ENCODE results near the gene KLF16. TPM values are rescaled to one million over a fixed set of nuclear protein-coding genes. Genes with fewer than 3 reads are reported as not detected.

The KLF16 gene
- total RNA-seq, 1 donor from 2014 or later = 26.3 TPM

DNA sequence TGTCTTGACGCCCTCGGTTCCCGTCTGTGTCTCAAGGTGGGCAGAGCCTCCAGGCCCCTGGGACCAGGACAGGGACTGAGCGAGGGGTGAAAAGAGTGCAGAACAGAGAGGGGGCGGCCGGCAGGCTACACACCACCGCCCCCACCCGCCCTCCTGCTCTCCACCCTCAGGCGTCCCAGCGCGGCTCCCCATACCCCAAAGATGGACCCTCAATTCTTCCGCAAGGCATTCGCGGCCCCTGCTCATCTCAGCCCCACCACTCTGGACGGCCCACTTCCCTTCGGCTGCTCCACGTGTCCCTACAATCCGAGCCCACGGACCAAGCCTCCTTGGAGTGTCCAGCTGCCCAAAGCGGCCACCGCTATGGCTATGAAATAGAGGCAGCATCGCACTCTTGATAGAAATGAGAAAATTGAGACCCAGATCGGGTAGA lies 1.8 kb downstream of the KLF16 start:
- Mint-ChIP-seq H3K4me3 (ENCODE audit: unreplicated experiment) (peak overlapping the region; percentile 90), H3K4me1 (ENCODE audit: unreplicated experiment) (peaks cover 46% of the 10 kb centered on the region), H3K9me3 (ENCODE audit: unreplicated experiment) (no peaks in the 10 kb centered on the region), H3K27me3 (ENCODE audit: unreplicated experiment) (no peaks in the 10 kb centered on the region), H3K36me3 (ENCODE audit: unreplicated experiment) (no peaks in the 10 kb centered on the region), H3K27ac (ENCODE audit: unreplicated experiment) (peak overlapping the region; percentile 86)
- TF ChIP-seq, protein P1, sequence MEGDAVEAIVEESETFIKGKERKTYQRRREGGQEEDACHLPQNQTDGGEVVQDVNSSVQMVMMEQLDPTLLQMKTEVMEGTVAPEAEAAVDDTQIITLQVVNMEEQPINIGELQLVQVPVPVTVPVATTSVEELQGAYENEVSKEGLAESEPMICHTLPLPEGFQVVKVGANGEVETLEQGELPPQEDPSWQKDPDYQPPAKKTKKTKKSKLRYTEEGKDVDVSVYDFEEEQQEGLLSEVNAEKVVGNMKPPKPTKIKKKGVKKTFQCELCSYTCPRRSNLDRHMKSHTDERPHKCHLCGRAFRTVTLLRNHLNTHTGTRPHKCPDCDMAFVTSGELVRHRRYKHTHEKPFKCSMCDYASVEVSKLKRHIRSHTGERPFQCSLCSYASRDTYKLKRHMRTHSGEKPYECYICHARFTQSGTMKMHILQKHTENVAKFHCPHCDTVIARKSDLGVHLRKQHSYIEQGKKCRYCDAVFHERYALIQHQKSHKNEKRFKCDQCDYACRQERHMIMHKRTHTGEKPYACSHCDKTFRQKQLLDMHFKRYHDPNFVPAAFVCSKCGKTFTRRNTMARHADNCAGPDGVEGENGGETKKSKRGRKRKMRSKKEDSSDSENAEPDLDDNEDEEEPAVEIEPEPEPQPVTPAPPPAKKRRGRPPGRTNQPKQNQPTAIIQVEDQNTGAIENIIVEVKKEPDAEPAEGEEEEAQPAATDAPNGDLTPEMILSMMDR (IDR thresholded peaks at IDR 0.05) = no peak
- DNase-seq (ENCODE audit: extremely low spot score, unreplicated experiment) = no peak

DNA sequence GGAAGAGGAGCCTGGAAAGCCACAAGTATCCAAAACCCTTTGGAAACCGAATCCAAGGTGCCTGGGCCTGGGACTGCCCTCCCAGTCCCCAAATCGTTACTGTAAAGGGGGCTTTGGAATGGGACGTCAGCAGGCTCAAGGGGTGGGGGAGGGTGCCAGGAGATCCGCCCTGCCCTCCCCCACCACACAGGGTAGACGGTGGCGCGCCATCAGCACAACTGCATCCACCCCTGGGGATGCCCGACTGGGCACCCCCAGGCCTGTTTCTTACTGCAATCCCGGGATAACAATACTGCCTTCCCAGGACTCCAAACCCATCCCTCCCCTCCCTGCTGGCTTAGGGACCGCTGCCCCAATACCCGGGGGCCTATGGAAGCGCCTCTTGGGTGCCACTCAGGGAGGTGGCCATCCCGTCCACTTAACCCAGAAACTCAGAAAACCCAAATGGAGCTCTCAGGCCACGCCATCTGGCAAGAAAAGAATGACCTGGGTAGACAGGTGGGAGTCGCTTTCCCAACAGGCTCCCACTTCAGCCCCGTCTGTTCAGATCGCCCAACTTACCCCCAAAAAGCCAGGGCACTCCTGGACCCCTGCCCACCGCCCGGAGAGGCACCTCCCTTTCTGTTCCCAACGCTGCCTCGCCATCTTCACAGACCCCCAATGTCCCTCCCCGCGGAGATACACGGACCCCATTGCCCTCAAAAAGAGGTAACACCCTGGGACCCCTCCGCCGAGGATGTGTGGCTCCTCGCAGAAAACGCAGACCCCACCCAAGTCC lies 2.4 kb downstream of the KLF16 start:
- Mint-ChIP-seq H3K27ac (ENCODE audit: unreplicated experiment) (peak overlapping the region; percentile 86), H3K4me1 (ENCODE audit: unreplicated experiment) (peaks cover 52% of the 10 kb centered on the region), H3K36me3 (ENCODE audit: unreplicated experiment) (no peaks in the 10 kb centered on the region), H3K9me3 (ENCODE audit: unreplicated experiment) (no peaks in the 10 kb centered on the region), H3K27me3 (ENCODE audit: unreplicated experiment) (no peaks in the 10 kb centered on the region), H3K4me3 (ENCODE audit: unreplicated experiment) (peak overlapping the region; percentile 90)
- TF ChIP-seq, protein P1 (IDR thresholded peaks at IDR 0.05) = no peak
- DNase-seq (ENCODE audit: extremely low spot score, unreplicated experiment) = no peak

DNA sequence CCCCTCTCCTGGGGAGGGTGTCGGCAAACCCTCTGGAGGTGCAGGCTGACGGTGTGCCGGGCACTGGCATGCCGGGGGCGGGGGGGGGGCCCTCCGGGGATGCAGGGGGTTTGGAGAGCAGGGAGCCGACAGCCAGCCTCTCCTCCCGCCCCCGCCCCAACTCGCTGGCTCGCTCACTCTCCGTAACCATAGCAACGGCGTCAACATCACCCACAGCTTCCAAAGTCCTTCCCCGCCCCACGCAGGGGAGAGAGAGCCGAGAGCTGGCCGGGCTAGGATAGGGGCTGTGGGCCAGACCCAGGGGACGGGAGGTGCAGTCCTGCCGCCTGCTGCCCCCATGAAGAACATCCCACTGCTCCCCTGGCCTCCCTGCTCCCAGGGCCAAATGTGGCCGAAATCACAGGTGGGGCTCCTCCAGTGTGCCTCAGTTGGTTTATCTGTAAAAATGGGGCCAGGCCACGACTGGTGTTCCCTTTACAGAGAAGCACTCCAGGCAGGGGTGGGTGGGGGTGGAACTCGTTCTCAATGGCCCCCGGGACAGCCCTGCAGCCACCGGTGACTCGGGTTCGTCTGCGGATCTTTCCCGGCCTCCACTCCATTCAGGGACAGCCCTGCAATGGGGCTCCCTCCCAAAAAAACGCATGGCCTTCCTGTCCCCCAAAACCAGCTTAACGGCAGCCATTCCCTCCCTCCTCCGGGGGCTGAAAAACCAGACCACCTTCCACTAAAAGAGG lies 3.2 kb downstream of the KLF16 start:
- Mint-ChIP-seq H3K4me1 (ENCODE audit: unreplicated experiment) (peaks cover 56% of the 10 kb centered on the region), H3K4me3 (ENCODE audit: unreplicated experiment) (no peak overlapping the region), H3K36me3 (ENCODE audit: unreplicated experiment) (no peaks in the 10 kb centered on the region), H3K27me3 (ENCODE audit: unreplicated experiment) (no peaks in the 10 kb centered on the region), H3K27ac (ENCODE audit: unreplicated experiment) (peak overlapping the region; percentile 86), H3K9me3 (ENCODE audit: unreplicated experiment) (no peaks in the 10 kb centered on the region)
- DNase-seq (ENCODE audit: extremely low spot score, unreplicated experiment) = peak; percentile 91
- TF ChIP-seq, protein P1 (IDR thresholded peaks at IDR 0.05) = no peak

DNA sequence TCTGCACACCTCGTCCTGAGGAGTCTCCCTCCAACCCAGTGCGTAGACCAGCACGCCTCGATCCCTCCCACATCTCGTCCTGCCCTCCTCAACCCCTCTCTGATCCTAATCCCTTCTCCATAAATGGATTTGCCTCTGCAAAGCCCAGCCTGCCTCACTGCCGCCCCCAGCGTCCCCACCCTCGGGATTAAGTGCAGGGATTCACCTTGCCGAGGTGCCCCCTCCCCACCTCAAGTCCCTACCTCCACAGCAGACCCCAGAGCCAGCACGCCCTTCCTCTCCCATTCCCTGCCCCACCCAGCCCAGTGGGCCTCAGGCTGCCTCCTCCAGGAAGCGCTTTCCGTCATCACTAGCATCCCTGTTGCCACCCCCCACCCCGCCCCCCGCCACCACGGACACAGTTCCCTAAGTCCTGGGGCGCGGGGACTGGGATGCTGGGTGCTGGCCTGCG lies 4.0 kb downstream of the KLF16 start:
- no peak for DNase-seq (ENCODE audit: extremely low spot score, unreplicated experiment)
- Mint-ChIP-seq H3K27ac (ENCODE audit: unreplicated experiment) (peak overlapping the region; percentile 86), H3K4me3 (ENCODE audit: unreplicated experiment) (no peak overlapping the region), H3K27me3 (ENCODE audit: unreplicated experiment) (no peaks in the 10 kb centered on the region), H3K36me3 (ENCODE audit: unreplicated experiment) (no peaks in the 10 kb centered on the region), H3K4me1 (ENCODE audit: unreplicated experiment) (peaks cover 64% of the 10 kb centered on the region), H3K9me3 (ENCODE audit: unreplicated experiment) (no peaks in the 10 kb centered on the region)
- TF ChIP-seq, protein P1 (IDR thresholded peaks at IDR 0.05) = no peak
